ENCODE measurements around the gene FAM167B. TPM values are rescaled to one million over a fixed set of nuclear protein-coding genes. Genes with fewer than 3 reads are reported as not detected.
"Not testable (repeated sequence)": the region's sequence is repeated elsewhere in the genome, so short reads cannot be mapped to it uniquely, and the experiment has no call there.

Gene FAM167B
- total and polyA plus RNA-seq, 4 donors, result 0.47 to 9.2 (median 3.8) TPM

DNA sequence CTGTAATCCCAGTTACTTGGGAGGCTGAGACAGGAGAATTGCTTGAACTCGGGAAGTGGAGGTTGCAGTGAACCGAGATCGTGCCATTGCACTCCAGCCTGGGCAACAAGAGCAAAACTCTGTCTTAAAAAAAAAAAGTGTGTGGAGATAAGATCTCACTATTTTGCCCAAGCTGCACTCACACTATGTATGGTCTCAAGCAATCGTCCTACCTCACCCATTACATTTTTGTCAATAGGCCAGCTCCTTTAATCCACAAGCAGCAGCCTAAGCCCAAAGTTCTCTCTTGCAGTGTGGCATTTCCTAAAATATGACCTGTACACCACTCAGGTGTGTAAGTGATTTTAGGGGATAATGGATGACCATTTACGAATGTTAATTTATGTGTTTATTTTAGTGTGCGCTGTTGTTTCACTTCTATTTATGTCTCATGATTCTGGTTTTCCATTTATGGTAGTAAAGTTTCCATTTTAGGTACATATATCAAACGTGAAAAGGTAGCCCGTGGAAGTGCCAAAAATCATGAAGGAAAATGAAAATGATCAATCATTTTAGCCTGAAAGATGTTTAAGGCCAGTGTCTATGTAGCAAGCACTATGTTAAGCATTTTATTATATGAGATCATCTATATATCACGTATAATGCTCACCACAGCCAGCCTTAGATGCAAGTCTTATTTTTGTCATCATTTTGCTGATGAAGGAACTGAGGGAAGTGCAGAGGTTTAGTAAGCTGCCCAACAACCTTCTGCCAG lies 9.6 kb downstream of the FAM167B start:
- Histone ChIP-seq H3K4me1 (ENCODE audit: control insufficient read depth in 4 of 4, insufficient read depth in 4 of 4, low read length in 3 of 4) (peaks cover 0 to 8% (median 4%) of the 10 kb centered on the region in 4 donors), H3K36me3 (ENCODE audit: control insufficient read depth in 4 of 4, insufficient read depth in 3 of 4, low read depth in 1 of 4, low read length in 3 of 4) (no peaks in the 10 kb centered on the region), H3K9ac (ENCODE audit: low read depth in 1 of 2, low read length in 2 of 2) (no peak overlapping the region), H3K9me3 (ENCODE audit: control insufficient read depth in 4 of 4, low read length in 3 of 4) (no peaks in the 10 kb centered on the region), H3K27me3 (ENCODE audit: control insufficient read depth in 4 of 4, insufficient read depth in 4 of 4, low read length in 3 of 4) (no peaks in the 10 kb centered on the region), H3K27ac (ENCODE audit: low read depth in 1 of 2, low read length in 2 of 2) (no peak overlapping the region), H3K4me3 (ENCODE audit: low read depth in 1 of 3, low read length in 3 of 3) (no peak overlapping the region)
- TF ChIP-seq EGR1 (IDR thresholded peaks at IDR 0.05; ENCODE audit: low read depth in 2 of 2) (no peak), SP1 (IDR thresholded peaks at IDR 0.05) (no peak), HNF4G (IDR thresholded peaks at IDR 0.05) (no peak), ZBTB33 (IDR thresholded peaks at IDR 0.05) (no peak), YY1 (IDR thresholded peaks at IDR 0.05) (no peak), FOXA2 (IDR thresholded peaks at IDR 0.05) (no peak)
- DNase-seq (ENCODE audit: low spot score), result no peak
- 83% methylated on average over 9 of the region's 9 CpGs for WGBS

DNA sequence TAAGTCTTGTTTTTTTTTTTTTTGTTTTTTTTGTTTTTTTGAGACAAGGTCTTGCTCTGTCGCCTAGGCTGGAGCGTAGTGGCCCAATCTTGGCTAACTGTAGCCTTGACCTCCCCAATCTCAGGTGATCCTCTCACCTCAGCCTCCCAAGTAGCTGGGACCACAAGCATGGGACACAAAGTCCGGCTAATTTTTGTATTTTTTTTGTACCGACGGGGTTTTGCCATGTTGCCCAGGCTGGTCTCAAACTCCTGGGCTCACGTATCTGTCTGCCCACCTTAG lies 10.1 kb downstream of the FAM167B start:
- WGBS, result 96% methylated on average over 6 of the region's 6 CpGs
- no peak overlapping the region for H3K27ac ChIP-seq (ENCODE audit: low read depth in 1 of 2, low read length in 2 of 2)
- peaks cover 0 to 8% (median 4%) of the 10 kb centered on the region in 4 donors for H3K4me1 ChIP-seq (ENCODE audit: control insufficient read depth in 4 of 4, insufficient read depth in 4 of 4, low read length in 3 of 4)
- no peak for DNase-seq (ENCODE audit: low spot score)
- no peak for TF ChIP-seq RXRA (IDR thresholded peaks at IDR 0.05)
- H3K36me3 ChIP-seq (ENCODE audit: control insufficient read depth in 4 of 4, insufficient read depth in 3 of 4, low read depth in 1 of 4, low read length in 3 of 4), result no peaks in the 10 kb centered on the region
- H3K27me3 ChIP-seq (ENCODE audit: control insufficient read depth in 4 of 4, insufficient read depth in 4 of 4, low read length in 3 of 4), result no peaks in the 10 kb centered on the region
- H3K9ac ChIP-seq (ENCODE audit: low read depth in 1 of 2, low read length in 2 of 2), result no peak overlapping the region
- H3K4me3 ChIP-seq (ENCODE audit: low read depth in 1 of 3, low read length in 3 of 3), result no peak overlapping the region
- no peaks in the 10 kb centered on the region for H3K9me3 ChIP-seq (ENCODE audit: control insufficient read depth in 4 of 4, low read length in 3 of 4)

DNA sequence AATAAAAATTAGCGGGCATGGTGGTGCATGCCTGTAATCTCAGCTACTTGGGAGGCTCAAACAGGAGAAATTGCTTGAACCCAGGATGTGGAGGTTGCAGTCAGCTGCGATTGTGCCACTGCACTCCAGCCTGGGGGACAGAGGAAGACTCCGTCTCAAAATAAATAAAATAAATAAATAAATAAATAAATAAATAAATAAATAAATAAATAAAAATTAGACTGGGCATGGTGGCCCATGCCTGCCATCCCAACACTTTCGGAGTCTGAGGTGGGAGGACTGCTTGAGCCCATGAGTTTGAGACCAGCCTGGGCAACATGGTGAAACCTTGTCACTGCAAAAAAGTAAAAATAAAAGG lies 16.2 kb downstream of the FAM167B start:
- not testable (repeated sequence) for H3K36me3 ChIP-seq (ENCODE audit: control insufficient read depth in 4 of 4, insufficient read depth in 3 of 4, low read depth in 1 of 4, low read length in 3 of 4); H3K9ac ChIP-seq (ENCODE audit: low read depth in 1 of 2, low read length in 2 of 2); H3K4me3 ChIP-seq (ENCODE audit: low read depth in 1 of 3, low read length in 3 of 3); H3K27ac ChIP-seq (ENCODE audit: low read depth in 1 of 2, low read length in 2 of 2); H3K27me3 ChIP-seq (ENCODE audit: control insufficient read depth in 4 of 4, insufficient read depth in 4 of 4, low read length in 3 of 4); H3K4me1 ChIP-seq (ENCODE audit: control insufficient read depth in 4 of 4, insufficient read depth in 4 of 4, low read length in 3 of 4); DNase-seq (ENCODE audit: low spot score); H3K9me3 ChIP-seq (ENCODE audit: control insufficient read depth in 4 of 4, low read length in 3 of 4)
- 94% methylated on average over 4 of the region's 4 CpGs for WGBS

GRCh38 chr1:32263744-32264143 lies 16.7 kb downstream of the FAM167B start:
- Histone ChIP-seq H3K27ac (ENCODE audit: low read depth in 1 of 2, low read length in 2 of 2) (no peak overlapping the region), H3K36me3 (ENCODE audit: control insufficient read depth in 4 of 4, insufficient read depth in 3 of 4, low read depth in 1 of 4, low read length in 3 of 4) (no peaks in the 10 kb centered on the region), H3K27me3 (ENCODE audit: control insufficient read depth in 4 of 4, insufficient read depth in 4 of 4, low read length in 3 of 4) (no peaks in the 10 kb centered on the region), H3K4me1 (ENCODE audit: control insufficient read depth in 4 of 4, insufficient read depth in 4 of 4, low read length in 3 of 4) (no peaks in the 10 kb centered on the region), H3K4me3 (ENCODE audit: low read depth in 1 of 3, low read length in 3 of 3) (no peak overlapping the region), H3K9ac (ENCODE audit: low read depth in 1 of 2, low read length in 2 of 2) (no peak overlapping the region), H3K9me3 (ENCODE audit: control insufficient read depth in 4 of 4, low read length in 3 of 4) (no peaks in the 10 kb centered on the region)
- TF ChIP-seq HNF4A (conservative IDR thresholded peaks at IDR 0.05), result no peak
- no peak for TF ChIP-seq RAD21 (IDR thresholded peaks at IDR 0.05)
- TF ChIP-seq TAF1 (conservative IDR thresholded peaks at IDR 0.05), result no peak
- DNase-seq (ENCODE audit: low spot score), result no peak
- 88% methylated on average over 4 of the region's 4 CpGs for WGBS
